MM.1S (cell line): ENCODE results near the gene FIBP.
A peak's percentile ranks its signal among the peaks of the same experiment; 100 is the strongest.

Experiments used
- DNase-seq: peaks from one replicate; pipeline ENCODE4 v3.0.0-alpha.2; 2015
- H2AFZ ChIP-seq: fragments of 300-600 bp; sonication (generic); 2 replicates; pipeline ENCODE4 v1.6.0; 2016; ENCODE audit warnings: antibody characterized with exemption, low read length
- H3F3A ChIP-seq: fragments of 300-600 bp; sonication (generic); 2 replicates; pipeline ENCODE4 v1.6.1; 2016; ENCODE audit warnings: mild to moderate bottlenecking, antibody characterized with exemption, low read length, moderate library complexity, mixed read lengths; ENCODE audit not compliant: insufficient read depth
- H3K27ac ChIP-seq: fragments of 300-600 bp; sonication (generic); 2 replicates; pipeline ENCODE4 v1.5.1; 2016; ENCODE audit warnings: mild to moderate bottlenecking, low read length
- H3K27me3 ChIP-seq: fragments of 300-600 bp; sonication (generic); replicated peaks from 2 replicates; pipeline ENCODE4 v1.6.0; 2016; ENCODE audit warnings: low read length; ENCODE audit not compliant: insufficient read depth
- H3K36me3 ChIP-seq: fragments of 300-600 bp; sonication (generic); replicated peaks from 2 replicates; pipeline ENCODE4 v1.6.1; 2016; ENCODE audit warnings: mild to moderate bottlenecking, low read length, mixed read lengths; ENCODE audit not compliant: insufficient read depth
- H3K4me1 ChIP-seq: fragments of 300-600 bp; sonication (generic); 2 replicates; pipeline ENCODE4 v1.6.1; 2016; ENCODE audit warnings: low read length, mixed read lengths
- H3K4me2 ChIP-seq: fragments of 300-600 bp; sonication (generic); 2 replicates; pipeline ENCODE4 v1.6.0; 2016; ENCODE audit warnings: low read depth, low read length
- H3K4me3 ChIP-seq: fragments of 300-600 bp; sonication (generic); 2 replicates; pipeline ENCODE4 v1.5.1; 2016; ENCODE audit warnings: low read length, mixed read lengths
- H3K79me2 ChIP-seq: fragments of 300-600 bp; sonication (generic); 2 replicates; pipeline ENCODE4 v1.6.1; 2016; ENCODE audit warnings: mixed run types, low read length, mixed read lengths
- H3K9ac ChIP-seq: fragments of 300-600 bp; sonication (generic); 2 replicates; pipeline ENCODE4 v1.6.1; 2016; ENCODE audit warnings: low read length, mixed read lengths
- H3K9me2 ChIP-seq: fragments of 300-600 bp; sonication (generic); replicated peaks from 2 replicates; pipeline ENCODE4 v1.6.1; 2016; ENCODE audit warnings: mild to moderate bottlenecking, low read length, mixed read lengths; ENCODE audit not compliant: insufficient read depth
- H3K9me3 ChIP-seq: fragments of 300-600 bp; sonication (generic); replicated peaks from 2 replicates; pipeline ENCODE4 v1.6.1; 2016; ENCODE audit warnings: mild to moderate bottlenecking, low read length, mixed read lengths; ENCODE audit not compliant: insufficient read depth
- H4K20me1 ChIP-seq: fragments of 300-600 bp; sonication (generic); 2 replicates; pipeline ENCODE4 v1.6.1; 2016; ENCODE audit warnings: mild to moderate bottlenecking, low read length, moderate library complexity, mixed read lengths; ENCODE audit not compliant: insufficient read depth
- EZH2 ChIP-seq: fragments of 300-600 bp; sonication (generic); optimal IDR thresholded peaks from 2 replicates; pipeline ENCODE3; 2017; ENCODE audit warnings: low read depth, mild to moderate bottlenecking, antibody characterized with exemption, low read length, mixed read lengths
- EZH2phosphoT487 ChIP-seq: fragments of 300-600 bp; sonication (generic); IDR thresholded peaks from 2 replicates; pipeline ENCODE4 v1.6.1; 2018; ENCODE audit warnings: antibody characterized with exemption, low read length
- TF ChIP-seq, protein P1 (sequence below): fragments of 300-600 bp; sonication (generic); IDR thresholded peaks from 2 replicates; pipeline ENCODE4 v1.5.1; 2016; ENCODE audit warnings: antibody characterized with exemption, low read length, mixed read lengths

The FIBP gene

DNA sequence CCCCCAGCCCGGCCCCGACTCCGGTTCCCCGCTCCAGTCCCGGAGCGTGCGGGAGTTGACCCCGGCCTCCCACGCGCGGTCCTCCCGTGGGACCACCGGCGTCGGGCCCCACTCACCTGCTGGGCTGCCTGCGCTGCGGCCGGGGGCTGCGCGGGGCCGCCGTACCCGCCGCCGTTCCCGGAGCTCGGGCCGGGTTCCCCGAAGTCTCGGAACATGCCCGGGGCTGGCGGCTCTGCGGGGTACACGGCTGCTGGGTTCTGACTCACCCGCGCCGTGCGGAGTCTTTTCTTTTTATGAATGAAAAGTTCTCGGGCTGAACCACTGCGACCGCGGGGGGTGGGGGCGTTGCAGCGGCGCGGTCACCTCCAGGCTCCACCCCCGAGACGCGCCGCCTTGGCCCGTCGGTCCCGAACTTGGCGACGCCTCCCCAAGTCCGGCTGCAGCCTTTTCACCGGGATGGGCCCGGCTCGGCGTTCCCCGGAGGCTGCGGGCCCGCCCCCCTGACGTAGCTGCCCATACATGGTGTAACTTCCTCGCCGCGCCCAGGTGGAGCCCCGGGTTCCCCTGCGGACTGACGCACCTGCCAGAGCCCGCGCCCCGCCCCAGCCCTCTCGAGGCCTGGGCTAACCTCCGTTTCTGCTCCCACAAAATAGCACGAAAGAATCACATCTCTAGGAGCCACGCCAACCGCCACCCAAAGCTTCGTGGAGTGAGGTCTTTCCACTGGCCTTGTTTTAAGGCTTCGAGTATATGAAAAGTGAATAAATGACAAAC is 12.0 kb upstream of the FIBP start, which contains the start of gene FOSL1:
FOSL1 (minus strand) TSS at position 264 of the 774 bp plus-strand sequence; CDS start at position 215, 49 bp downstream.
- Histone ChIP-seq H3K79me2 (no peaks in the 10 kb centered on the region), H3K9me2 (no peaks in the 10 kb centered on the region), H4K20me1 (no peaks in the 10 kb centered on the region), H3K4me2 (peak within 1 kb of the TSS; percentile 76), H3K9ac (peak within 1 kb of the TSS; percentile 58; the same call in 1 of the 2 replicates), H3K4me1 (peaks cover 26% of the 10 kb centered on the region), H3K4me3 (peak within 1 kb of the TSS; percentile 59), H3K36me3 (no peaks in the 10 kb centered on the region), H3K9me3 (no peaks in the 10 kb centered on the region), H3K27me3 (peaks cover 11% of the 10 kb centered on the region), H2AFZ (peak within 1 kb of the TSS; percentile 26), H3F3A (peaks cover 13% of the 10 kb centered on the region; the same call in 1 of the 2 replicates), H3K27ac (no peak within 1 kb of the TSS)
- peak; percentile 90 for DNase-seq
- TF ChIP-seq, protein P1, sequence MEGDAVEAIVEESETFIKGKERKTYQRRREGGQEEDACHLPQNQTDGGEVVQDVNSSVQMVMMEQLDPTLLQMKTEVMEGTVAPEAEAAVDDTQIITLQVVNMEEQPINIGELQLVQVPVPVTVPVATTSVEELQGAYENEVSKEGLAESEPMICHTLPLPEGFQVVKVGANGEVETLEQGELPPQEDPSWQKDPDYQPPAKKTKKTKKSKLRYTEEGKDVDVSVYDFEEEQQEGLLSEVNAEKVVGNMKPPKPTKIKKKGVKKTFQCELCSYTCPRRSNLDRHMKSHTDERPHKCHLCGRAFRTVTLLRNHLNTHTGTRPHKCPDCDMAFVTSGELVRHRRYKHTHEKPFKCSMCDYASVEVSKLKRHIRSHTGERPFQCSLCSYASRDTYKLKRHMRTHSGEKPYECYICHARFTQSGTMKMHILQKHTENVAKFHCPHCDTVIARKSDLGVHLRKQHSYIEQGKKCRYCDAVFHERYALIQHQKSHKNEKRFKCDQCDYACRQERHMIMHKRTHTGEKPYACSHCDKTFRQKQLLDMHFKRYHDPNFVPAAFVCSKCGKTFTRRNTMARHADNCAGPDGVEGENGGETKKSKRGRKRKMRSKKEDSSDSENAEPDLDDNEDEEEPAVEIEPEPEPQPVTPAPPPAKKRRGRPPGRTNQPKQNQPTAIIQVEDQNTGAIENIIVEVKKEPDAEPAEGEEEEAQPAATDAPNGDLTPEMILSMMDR, result no peak
- TF ChIP-seq EZH2phosphoT487 (no peak), EZH2 (no peak)

DNA sequence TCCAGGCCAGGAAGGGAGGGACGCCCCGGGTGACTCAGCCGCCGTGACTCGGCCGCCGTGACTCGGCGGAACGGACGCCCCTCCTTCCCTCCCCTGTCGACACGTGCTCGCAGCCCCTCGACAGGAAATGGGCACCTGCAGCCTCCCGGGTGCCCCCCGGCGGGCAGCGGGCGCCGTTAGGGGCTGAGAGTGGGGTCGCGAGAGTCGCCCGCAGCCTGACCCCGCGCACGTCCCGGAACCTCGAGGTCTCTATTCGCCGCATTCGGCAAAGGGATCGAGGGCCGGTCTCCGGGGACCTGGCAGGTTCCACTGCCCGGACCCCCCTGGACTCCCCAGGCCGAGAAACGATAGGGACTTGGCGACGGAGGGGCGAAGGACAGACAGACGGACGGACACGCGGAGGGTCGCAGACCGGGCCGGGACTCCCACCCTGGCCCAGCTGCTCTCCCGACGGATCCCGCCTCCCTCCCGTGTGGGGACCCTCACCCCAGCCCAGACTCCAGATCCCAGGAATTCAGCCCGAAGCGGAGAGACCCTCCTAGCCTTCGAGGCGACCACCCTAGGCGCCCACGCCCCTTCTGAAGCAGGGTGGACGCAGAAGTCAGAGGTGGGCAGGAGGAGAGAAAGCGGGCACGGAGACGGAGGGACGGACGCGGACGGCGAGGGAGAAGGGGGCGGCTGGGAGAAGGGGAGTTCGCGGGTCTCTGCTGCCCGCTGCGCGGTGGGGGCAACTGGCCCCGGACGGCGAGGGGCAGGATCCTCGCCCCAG is 11.3 kb upstream of the FIBP start:
- H3K9ac ChIP-seq, result peak overlapping the region; percentile 58; the same call in 1 of the 2 replicates
- H3K4me1 ChIP-seq, result peaks cover 26% of the 10 kb centered on the region
- peak overlapping the region; percentile 76 for H3K4me2 ChIP-seq
- no peak overlapping the region for H2AFZ ChIP-seq
- H3K4me3 ChIP-seq, result peak overlapping the region; percentile 59
- H4K20me1 ChIP-seq, result no peaks in the 10 kb centered on the region
- no peaks in the 10 kb centered on the region for H3K9me2 ChIP-seq
- H3K36me3 ChIP-seq, result no peaks in the 10 kb centered on the region
- no peak for DNase-seq
- no peak for TF ChIP-seq EZH2
- TF ChIP-seq, protein P1, result no peak
- no peak for TF ChIP-seq EZH2phosphoT487
- H3K27me3 ChIP-seq, result peaks cover 11% of the 10 kb centered on the region
- H3K27ac ChIP-seq, result no peak overlapping the region
- peaks cover 13% of the 10 kb centered on the region; the same call in 1 of the 2 replicates for H3F3A ChIP-seq
- no peaks in the 10 kb centered on the region for H3K79me2 ChIP-seq
- no peaks in the 10 kb centered on the region for H3K9me3 ChIP-seq

DNA sequence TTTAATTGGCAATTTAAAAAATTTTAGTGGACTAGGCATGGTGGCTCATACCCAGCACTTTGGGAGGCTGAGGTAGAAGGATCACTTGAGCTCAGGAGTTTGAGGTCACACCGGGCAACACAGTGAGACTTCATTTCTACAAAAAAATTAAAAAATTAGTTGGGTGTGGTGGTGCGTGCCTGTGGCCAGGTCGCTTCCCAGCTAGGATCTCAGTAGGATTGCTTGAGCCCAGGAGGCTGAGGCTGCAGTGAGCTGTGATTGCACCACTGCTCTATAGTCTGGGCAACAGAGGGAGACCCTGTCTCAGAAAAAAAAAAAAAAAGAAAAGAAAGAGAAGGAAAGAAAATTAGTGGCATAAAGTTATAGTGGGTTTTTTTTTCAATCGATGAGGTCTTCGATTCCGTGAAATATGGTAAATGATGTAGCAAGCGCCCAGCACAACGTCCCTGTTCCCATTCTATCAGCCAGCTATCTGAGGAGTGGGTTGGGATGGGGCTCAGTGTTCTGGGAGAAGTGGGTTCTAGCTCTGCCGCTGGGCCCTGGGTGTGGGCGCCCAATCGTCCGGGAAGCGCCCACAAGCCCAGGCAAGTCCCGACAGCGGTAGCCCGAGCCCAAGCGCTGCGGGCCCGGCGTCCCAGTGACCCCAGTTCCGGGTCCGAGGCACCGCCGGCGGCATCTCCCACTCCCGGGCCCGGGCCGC is 10.5 kb upstream of the FIBP start:
- H3K4me2 ChIP-seq, result no peak overlapping the region
- H3K79me2 ChIP-seq, result no peaks in the 10 kb centered on the region
- no peak overlapping the region for H3K4me3 ChIP-seq
- no peak overlapping the region for H3K9ac ChIP-seq
- H3K27ac ChIP-seq, result no peak overlapping the region
- no peaks in the 10 kb centered on the region for H4K20me1 ChIP-seq
- peaks cover 11% of the 10 kb centered on the region for H3K27me3 ChIP-seq
- H3K9me3 ChIP-seq, result no peaks in the 10 kb centered on the region
- H3K4me1 ChIP-seq, result peaks cover 27% of the 10 kb centered on the region
- no peak overlapping the region for H2AFZ ChIP-seq
- H3K9me2 ChIP-seq, result no peaks in the 10 kb centered on the region
- no peak for DNase-seq
- peaks cover 19% of the 10 kb centered on the region; the same call in 1 of the 2 replicates for H3F3A ChIP-seq
- H3K36me3 ChIP-seq, result no peaks in the 10 kb centered on the region
- TF ChIP-seq EZH2, result no peak
- TF ChIP-seq, protein P1, result no peak
- TF ChIP-seq EZH2phosphoT487, result no peak
